Stimulated activated CD8-positive, alpha-beta memory T cell treated with anti-CD3 and anti-CD28 coated beads, Interleukin-4, amount 100 ng/mL, for 4 hours (primary cell): ENCODE results near the gene RAPGEF1.

Experiments
- DNase-seq, 2 donors: peaks; one replicate each; pipeline ENCODE4 v3.0.0-alpha.2; 2020; ENCODE audit warnings: low read depth in 2 of 2, low spot score in 1 of 2

Gene RAPGEF1

GRCh38 chr9:131707733-131708157 is 32.1 kb downstream of the RAPGEF1 start:
- DNase-seq, result no peak

GRCh38 chr9:131707050-131707449 is 32.8 kb downstream of the RAPGEF1 start:
- no peak for DNase-seq

- no peak for DNase-seq
These were observed 33.3 kb downstream of the RAPGEF1 start for GRCh38 chr9:131706608-131706970.

- no peak for DNase-seq
These were observed 34.9 kb downstream of the RAPGEF1 start for GRCh38 chr9:131704988-131705387.

- DNase-seq, result no peak
These were observed 35.5 kb downstream of the RAPGEF1 start for GRCh38 chr9:131704141-131704983.

DNA sequence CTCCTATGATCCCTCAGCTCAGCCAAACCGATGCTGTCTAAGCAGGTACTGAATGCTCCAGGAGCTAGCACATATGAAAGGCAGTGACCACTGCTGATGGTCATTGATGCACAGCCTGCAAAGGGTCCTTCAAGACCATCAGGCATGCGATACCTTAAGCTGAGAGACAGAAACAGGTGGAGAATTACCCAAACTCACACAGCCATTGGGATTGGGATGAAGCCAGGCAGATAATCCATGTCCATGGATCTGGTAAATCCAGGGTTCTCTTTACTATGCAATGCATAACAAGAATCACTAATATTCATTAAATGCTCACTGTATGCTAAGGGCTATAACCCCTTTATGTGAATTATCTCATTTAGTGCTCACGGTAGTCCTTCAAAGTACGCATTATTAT is 36.2 kb downstream of the RAPGEF1 start:
- no peak for DNase-seq

DNA sequence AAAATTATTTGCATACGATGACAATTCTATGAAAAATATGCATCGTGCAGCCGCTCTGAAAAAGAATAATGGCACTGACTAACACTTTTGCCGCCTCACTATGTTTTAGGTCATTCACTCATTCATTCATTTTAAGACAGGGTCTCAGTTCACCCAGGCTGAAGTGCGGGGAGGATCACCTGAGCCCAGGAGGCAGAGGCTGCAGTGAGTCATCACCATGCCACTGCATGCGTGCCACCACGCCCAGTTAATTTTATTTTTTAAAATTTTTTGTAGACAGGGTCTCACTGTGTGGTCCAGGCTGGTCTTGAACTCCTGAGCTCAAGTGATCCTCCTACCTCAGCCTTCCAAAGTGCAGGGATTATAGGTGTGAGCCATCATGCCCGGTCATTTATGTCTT is 37.0 kb downstream of the RAPGEF1 start:
- DNase-seq, result no peak

DNA sequence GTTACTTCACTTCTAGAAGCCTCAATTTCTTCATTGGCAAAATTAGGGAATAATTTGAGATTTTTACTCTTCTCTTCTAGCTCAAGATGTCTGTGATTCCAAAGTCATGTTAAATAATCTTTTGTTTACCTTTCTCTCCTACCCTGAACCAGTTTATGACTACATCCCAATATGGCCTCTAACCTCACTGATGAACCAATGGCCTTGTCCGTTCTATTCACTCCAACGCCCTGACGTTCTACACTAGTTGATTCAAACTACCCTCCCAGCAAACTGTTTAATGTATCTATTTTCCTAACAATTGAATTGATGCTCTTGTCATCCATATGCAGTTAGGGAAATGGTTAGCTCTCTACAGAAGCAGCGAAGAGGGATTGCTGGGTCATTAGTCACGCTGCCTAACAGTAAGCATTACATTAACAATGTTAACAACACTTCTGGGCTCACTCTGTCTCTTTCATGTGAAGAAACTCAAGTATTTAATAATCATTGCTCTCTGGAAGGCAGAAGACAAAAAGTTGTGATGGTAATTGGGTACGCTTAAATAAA is 38.0 kb downstream of the RAPGEF1 start:
- DNase-seq, result no peak

DNA sequence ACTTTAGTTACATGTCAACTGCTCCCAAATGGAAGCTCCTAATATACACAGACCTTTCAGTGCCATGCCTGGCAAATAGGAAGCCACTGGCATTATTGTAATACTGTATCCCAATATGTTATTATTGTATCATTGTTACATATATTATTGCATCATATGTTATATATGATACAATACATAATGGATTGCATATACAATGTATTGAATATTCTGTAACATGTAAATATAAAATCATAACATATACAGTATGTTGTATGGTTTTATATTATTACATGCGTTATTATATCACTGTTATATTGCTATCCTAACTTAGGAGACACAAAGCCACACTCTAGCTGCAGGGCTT is 38.5 kb downstream of the RAPGEF1 start:
- DNase-seq, result no peak

DNA sequence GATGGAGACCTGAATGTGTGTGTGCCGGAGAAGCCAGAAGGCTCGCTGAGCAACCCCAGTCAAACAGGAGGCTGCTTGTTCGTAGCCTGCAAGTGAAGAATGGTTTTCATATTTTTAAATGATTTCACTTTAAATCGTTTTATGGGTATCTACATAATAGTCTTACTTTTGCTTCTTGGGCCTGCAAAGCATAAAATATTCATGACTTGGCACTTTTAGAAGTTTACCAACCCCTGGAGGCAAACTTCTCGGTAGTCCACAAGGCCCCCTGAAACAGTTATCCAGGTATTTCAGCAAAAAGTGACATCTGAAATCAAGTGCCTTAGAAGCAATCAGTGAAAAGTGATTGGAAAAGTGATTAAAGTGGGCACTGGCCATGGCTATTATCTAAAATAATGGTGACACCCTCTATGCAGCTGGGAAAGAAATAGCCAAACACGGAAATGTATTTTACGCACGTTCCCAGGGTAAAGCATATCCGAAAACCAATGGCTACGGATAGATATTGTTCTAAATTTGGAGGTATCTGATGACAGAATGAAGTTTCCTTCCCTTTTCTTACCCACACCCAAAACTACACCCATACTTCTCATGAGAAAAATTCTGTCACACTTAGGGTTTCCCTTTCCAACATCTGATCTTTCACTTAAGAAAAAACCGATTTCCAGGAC is 39.0 kb downstream of the RAPGEF1 start:
- DNase-seq, result no peak

DNA sequence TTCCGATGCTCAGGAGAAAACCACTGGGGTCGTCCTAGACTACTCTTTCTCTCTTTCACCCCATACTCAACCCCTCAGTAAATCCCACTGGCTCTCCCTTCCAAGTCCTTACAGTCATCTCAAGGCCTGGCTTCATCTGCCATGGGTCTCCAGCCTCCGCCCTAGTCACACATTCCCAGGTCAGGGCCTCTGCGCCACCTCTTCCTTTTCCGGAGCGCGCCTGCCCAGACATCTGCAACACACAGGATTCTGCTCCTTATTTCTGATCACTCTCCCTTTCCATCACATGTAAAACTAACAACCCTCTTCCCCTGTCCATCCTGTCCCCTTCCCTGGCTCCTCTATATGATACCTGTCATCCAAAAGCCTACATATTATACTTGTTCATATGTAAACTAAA is 39.8 kb downstream of the RAPGEF1 start:
- no peak for DNase-seq

DNA sequence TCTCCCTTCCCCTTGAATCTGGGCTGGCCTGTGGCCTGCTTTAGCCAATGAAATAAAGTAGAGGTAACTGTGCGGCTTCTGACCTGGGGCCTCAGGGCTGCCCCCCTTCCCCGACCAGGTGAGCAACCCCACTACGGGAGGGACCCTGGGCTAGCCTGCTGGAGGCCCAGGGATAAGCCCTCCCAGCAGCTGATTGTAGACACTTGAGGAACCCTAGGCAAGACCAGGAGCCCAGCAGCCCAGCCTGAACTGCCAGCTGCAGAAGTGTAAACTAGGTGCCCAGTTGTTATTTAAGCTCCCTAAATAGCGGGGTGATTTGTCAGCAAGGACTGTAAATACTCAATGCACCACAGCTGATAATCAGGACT is 41.3 kb downstream of the RAPGEF1 start:
- no peak for DNase-seq

DNA sequence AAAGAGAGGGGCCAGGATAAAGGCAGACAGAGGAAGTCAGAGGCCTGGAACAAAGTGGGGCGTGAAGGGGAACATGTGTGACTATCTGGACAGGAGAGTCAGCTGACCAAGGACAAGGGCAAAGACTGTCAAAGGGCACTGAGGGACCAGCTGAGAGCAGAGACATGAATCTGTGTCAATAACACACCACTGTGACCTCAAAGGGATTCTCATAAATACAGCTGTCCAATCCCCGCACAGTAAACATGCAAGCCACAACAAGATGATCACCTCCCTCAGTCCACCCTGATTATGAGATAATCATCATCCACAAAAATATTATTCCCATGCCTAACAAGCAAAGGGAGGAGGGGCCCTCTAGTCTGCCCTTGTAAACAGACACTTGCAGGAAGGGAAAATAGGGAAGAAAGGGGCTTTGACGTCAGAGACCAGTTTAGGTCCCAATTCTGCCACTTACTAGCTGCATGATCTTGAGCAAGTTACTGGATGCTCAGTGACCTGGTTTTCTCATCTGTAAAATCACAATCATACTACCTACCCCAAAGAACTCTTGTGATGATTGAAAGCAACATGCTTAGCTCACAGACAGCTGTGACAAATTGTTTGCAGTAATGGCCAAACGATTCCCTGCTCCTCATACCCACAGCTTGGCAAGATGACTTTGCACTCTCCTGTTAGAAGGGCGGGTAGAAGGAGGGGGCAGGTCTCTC is 41.8 kb downstream of the RAPGEF1 start:
- DNase-seq, result no peak

DNA sequence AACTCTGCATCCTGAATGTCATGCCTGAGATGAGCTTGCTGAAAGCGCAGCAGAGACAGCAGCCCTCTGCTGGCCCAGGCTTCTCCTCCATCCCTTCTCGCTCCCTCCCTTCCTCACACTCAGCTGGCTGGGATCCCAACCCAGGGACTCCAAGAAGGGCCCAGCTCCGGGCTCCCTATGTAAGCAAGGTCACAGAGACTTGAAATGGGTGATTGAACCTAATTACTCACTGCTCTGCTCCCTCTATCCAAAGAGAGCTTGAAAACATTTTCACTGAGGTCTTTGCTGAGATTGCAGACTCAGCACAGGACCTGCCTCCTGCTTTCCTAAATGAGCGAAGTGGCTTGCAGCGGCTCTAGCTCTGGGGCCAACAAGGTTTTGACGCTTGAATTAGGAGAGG is 42.8 kb downstream of the RAPGEF1 start:
- no peak for DNase-seq

DNA sequence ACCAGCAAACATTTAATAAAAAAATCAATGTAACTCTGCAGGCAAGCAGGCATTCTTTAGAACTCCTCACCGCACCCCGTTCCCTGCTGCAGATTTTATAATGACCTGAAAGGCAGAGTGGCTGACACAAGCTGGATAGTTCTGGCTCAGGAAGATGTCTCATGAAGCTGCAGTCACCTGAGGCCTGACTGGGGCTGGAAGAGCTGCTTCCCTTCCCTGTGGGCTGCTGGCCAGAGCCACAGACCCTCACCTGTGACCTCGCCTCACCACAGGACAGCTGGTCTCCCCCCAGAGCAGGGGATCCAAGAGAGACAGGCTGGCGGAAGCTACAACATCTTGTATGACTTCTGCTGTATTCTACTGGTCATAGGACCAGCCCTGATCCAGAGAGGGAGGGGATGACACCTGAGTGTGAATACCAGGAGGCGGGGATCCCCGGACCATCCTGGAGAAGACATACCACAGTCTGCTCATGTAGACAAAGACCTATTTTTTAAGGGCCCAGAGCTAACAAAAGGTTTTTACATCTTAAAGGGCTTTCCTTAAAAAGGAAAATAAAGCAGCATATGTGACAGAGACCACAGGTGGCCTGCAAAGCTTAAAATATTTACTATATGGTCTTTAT is 43.9 kb downstream of the RAPGEF1 start:
- no peak for DNase-seq

GRCh38 chr9:131695366-131695765 is 44.5 kb downstream of the RAPGEF1 start:
- no peak for DNase-seq

DNA sequence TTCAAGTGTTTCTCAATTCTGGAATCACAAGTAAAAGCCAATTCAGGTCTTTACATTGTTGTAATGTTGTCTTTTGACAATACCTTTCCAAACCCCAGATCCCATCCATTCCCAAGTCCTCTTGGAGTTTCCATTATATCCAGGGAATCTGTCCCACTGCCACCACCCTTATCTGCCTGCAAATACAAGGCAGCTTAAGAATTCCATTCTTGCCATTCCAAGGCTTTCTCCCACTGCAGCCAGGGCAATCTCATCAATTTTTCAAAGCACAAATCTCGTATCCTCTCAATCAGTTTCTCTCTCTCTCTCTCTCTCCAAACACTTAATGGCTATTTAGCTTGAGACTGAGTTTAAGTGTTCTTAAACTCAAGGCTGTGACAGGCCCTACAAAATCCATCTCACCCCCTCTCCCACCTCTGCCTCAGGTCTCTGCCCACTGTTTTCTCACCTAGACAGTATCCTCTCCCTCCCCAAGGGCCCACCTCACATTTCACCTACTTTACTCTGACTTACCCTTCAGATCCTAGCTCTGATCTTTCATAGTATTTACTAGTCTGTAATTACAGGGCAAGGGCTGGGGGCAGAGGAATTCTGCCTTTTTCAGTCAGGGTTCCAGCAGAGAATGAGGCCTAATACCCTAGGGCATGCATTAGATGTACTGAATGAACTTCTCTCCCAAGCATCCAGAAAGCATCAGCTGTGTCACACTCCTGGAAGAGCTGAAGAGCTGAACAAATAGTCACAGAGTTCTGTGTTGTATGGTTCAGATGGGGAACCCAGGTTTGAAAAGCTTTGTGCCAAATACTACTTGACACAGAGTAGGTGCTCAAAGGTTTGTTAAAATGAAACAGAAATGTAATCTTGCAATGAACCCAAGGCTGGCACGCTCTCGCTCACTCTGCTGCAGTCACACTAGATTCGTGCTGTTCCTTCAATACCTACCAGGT is 46.0 kb downstream of the RAPGEF1 start:
- DNase-seq, result no peak

DNA sequence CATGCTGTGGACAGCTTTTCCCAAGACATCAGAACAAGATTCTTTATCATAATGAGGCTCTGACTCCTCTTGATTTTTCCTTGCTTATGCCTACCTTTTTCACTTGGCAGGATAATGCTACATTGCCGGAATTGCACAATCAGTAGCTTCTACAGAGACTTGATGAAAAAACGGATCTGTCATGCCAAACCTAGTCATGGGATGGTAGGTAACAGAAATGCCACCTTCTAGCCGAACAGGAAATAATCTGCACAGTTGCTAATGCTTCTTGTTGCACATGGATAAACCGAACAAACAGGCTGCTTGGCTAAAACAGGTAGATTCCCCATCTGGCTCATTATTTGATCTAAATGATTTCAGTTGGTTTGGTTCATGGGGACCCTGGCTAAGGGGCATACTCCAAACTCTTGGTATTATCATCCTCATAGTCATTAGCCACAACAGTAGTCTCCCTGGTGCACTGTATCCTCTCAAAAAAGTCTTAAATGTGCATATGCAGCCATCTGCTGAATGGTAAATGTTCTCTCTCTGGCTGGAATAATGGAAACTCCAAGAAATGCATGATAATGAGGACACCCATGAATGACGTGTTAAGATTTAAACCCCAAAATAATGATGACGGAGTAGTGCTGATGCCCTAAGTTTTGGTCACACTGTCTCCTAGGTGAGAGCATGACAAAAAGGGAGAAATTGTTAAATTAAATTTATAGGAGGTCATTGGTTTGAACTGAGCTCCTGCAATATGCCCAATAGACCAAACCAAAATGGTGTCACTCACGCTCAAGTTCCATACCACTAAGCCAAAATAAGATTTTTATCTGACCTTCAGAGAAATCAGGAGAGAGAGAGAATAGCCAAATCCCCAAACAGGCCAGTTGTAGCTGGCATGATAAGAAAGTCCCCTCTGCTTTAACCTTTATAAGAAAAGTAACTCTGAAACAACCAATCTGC is 47.0 kb downstream of the RAPGEF1 start:
- no peak for DNase-seq

DNA sequence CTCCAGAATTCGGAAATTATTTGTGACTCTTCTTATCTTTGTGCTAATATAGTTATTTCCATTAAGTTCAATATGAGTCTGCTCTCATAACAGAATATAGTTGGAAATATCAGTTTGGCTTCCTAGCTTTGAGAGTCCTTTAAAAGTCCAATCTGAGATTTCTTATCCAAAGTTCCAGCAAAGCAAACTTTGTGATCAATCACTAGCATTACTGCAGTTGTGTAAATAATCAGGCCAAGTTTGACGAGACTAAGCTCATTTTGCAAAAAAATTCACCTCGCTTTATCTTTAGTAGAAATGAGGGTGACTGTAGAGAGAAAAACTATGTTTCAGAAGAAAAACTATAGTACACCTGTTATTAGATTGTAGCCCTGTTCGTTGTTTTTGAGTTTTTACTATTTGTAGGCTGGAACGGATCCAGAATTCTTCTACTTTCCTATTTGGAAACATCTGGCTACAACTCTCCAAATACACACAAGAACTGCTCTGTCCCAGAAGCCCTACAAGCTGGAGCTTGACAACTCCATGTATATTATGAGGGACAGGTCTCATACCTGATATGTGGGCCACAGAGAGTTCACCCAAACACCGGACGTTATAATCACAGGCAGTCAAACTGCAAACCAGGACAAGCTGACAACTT is 47.8 kb downstream of the RAPGEF1 start:
- DNase-seq, result no peak
